ENCODE data around the gene CD3E.

Gene CD3E

GRCh38 chr11:118291477-118292135 is 12.9 kb upstream of the CD3E start:
- Mint-ChIP-seq H3K4me3 (no peak overlapping the region), H3K9me3 (peaks cover 7% of the 10 kb centered on the region), H3K4me1 (no peaks in the 10 kb centered on the region), H3K27ac (no peak overlapping the region), H3K36me3 (ENCODE audit: low read depth) (no peaks in the 10 kb centered on the region), H3K27me3 (ENCODE audit: low read depth, poor library complexity) (peaks cover 70% of the 10 kb centered on the region)
- TF ChIP-seq CTCF (IDR thresholded peaks at IDR 0.05), result no peak
- DNase-seq, result no peak

GRCh38 chr11:118294053-118294452 is 10.5 kb upstream of the CD3E start:
- Mint-ChIP-seq H3K4me3 (no peak overlapping the region), H3K27me3 (ENCODE audit: low read depth, poor library complexity) (peaks cover 59% of the 10 kb centered on the region), H3K9me3 (peaks cover 7% of the 10 kb centered on the region), H3K36me3 (ENCODE audit: low read depth) (no peaks in the 10 kb centered on the region), H3K4me1 (no peaks in the 10 kb centered on the region), H3K27ac (no peak overlapping the region)
- no peak for DNase-seq
- no peak for TF ChIP-seq CTCF (IDR thresholded peaks at IDR 0.05)

- no peak for TF ChIP-seq CTCF (IDR thresholded peaks at IDR 0.05)
- Mint-ChIP-seq H3K27me3 (ENCODE audit: low read depth, poor library complexity) (peaks cover 52% of the 10 kb centered on the region), H3K27ac (no peak overlapping the region), H3K4me3 (no peak overlapping the region), H3K4me1 (no peaks in the 10 kb centered on the region), H3K36me3 (ENCODE audit: low read depth) (no peaks in the 10 kb centered on the region), H3K9me3 (no peaks in the 10 kb centered on the region)
- DNase-seq, result no peak
Measured at GRCh38 chr11:118295199-118295598, 9.3 kb upstream of the CD3E start.

- Mint-ChIP-seq H3K4me1 (no peaks in the 10 kb centered on the region), H3K4me3 (no peak overlapping the region), H3K27me3 (ENCODE audit: low read depth, poor library complexity) (peaks cover 52% of the 10 kb centered on the region), H3K27ac (no peak overlapping the region), H3K9me3 (no peaks in the 10 kb centered on the region), H3K36me3 (ENCODE audit: low read depth) (no peaks in the 10 kb centered on the region)
- peak; percentile 38 for TF ChIP-seq CTCF (IDR thresholded peaks at IDR 0.05)
- no peak for DNase-seq
Measured at GRCh38 chr11:118295815-118296454, 8.6 kb upstream of the CD3E start.

- Mint-ChIP-seq H3K9me3 (no peaks in the 10 kb centered on the region), H3K27me3 (ENCODE audit: low read depth, poor library complexity) (peaks cover 53% of the 10 kb centered on the region)
Measured at GRCh38 chr11:118301600-118302195, 2.8 kb upstream of the CD3E start.

More at GRCh38 chr11:118301600-118302195, 2.8 kb upstream of the CD3E start:
- H3K36me3 Mint-ChIP-seq (ENCODE audit: low read depth), result no peaks in the 10 kb centered on the region
- H3K27ac Mint-ChIP-seq, result no peak overlapping the region
- DNase-seq, result no peak
- no peak overlapping the region for H3K4me3 Mint-ChIP-seq
- H3K4me1 Mint-ChIP-seq, result no peaks in the 10 kb centered on the region
- no peak for TF ChIP-seq CTCF (IDR thresholded peaks at IDR 0.05)
